Activated CD4-positive, CD25-positive, alpha-beta regulatory T cell treated with anti-CD3 and anti-CD28 coated beads, Interleukin-2, amount 50 U/mL, for 16 hours (primary cell): ENCODE data around the gene PCAT6.
"Not testable (repeated sequence)": the region's sequence is repeated elsewhere in the genome, so short reads cannot be mapped to it uniquely, and the experiment has no call there.

Experiments
- DNase-seq: peaks from one replicate; pipeline ENCODE4 v3.0.0-alpha.2; 2020; ENCODE audit warnings: low read depth, low spot score

Gene PCAT6

DNA sequence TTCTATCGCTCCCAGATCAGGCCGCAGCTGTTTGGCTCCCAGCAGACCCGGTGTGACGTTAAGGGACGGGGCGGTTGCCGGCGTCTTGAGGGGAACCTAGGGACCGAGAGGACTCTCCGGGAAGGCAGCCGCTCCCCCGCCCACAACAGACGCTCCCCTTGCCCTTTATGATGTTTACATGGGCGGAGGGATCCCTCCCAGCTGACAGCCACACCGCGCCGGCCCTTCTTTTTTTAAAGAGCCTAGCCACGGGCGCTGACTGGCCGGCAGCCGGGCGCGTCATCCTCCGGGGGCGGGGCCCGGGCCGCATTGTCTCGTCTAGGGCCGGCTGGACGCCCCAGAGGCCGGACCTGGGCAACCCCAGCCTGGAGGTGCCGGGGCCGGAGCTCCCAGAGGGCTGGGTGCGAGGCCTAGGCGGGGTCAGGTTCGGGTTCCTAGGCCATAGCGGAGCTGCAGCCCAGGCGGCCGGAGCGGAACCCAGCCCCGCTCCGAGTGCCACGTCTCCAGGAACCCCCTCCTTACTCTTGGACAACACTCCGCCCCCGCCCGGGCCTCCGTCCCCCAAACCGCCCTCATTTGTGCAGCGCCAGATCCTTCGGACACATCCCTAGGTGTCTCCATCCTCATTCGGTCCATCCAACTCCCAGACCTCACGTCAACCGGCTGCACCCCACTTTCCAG, at the start of gene PCAT6:
PCAT6 (plus strand) TSS at position 340 of the 681 bp plus-strand sequence.
- DNase-seq = peak; percentile 75

GRCh38 chr1:202762019-202762418, 48.7 kb upstream of the PCAT6 start:
- no peak for DNase-seq

DNA sequence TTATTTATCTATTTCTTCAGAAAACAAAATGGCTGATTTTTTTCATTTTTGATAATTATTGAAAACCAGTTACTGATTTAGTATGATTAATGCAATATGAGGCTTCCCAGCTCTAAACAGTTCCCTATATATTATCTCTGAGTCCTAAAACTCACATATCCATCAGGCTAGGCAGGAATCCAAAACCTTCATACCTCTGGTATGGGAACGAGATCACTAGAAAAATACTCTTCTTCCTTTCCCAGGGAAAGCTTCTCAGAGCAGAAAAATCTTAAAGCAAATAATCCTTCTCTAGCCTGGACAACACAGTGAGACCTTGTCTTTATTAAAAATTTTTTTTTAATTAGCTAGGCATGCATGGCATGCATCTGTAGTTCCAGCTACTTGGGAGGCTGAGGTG, 45.0 kb upstream of the PCAT6 start:
- no peak for DNase-seq

DNA sequence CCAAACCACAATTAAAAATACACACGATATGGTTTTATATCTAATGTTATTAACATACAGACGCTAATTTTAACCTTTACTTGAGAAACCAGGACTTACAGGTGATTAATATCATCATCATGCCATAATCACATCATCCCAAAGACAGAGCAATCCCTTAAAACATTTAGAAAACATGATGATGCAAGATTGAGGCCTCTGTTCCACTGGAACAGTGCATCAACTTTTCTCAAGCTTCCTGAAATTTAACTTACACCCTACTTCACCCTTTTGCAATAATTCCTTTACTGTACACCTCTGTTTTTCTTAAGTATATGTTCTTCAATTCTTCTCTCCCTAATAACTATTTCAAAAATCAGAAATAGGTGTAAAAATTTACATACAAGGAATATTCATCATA, 40.6 kb upstream of the PCAT6 start:
- DNase-seq = no peak

- no peak for DNase-seq
Measured at GRCh38 chr1:202781180-202781579, 29.6 kb upstream of the PCAT6 start.

GRCh38 chr1:202786804-202787203, 23.9 kb upstream of the PCAT6 start:
- DNase-seq = no peak

DNA sequence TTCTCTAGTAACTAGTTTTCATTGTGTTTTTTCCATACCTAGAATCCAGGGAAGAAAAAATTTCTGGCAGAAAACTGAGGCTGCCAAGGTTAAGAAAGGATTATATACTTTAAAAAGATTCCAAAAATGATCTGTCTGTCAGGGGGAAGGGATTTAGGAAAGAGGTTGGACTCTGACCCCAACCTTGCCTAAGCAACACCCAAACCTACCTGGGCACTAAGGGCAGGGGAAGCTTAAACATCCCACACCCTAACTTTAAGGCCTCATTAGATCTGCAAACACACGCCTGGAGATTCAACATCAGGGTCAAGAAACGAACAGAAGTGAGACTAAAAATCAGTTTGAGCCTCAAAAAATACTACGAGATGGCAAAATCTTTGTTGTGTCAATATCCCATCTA, 22.0 kb upstream of the PCAT6 start:
- DNase-seq = no peak

DNA sequence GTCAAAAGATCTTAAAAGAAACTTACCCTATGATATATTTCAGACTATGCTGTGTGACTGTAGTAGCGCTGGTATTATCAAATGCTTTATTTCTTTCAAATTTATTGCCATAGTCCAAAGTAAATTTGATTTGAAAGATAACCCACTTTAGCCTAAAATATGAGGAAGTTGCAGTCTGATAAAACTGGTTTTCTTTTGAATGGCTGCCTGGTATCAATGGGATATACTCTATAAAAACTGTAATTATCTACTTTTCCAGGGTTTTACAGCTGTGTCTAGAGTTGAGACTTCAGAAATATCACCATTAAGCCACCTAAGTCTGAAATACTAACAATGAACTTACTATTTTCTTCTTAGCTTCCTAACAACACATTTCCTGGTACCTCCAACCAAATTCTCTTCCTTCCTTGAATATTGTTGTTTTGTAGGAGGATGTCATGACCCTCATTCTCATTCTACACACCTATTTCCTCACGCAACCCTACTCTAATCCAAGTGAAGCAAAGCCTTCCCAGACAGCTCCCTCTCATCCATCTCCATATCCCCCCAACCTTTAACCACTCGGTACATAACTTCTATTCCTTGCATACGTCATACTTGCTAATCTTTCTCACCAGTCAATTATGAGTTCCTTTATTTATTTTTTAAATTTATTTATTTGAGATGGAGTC, 19.5 kb upstream of the PCAT6 start:
- DNase-seq = no peak

GRCh38 chr1:202794051-202794740, 16.6 kb upstream of the PCAT6 start:
- DNase-seq = no peak

DNA sequence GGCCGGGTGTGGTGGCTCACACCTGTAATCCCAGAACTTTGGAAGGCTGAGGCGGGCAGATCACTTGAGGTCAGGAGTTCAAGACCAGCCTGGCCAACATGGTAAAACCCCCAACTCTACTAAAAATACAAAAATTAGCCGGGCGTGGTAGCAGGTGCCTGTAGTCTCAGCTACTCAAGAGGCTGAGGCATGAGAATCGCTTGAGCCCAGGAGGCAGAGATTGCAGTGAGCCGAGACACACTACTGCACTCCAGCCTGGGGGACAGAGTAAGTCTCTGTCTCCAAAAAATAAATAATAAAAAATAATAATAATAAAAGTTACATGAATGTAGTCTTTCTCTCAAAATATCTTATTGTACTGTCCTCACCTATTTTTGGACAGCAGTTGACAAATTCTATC, 15.8 kb upstream of the PCAT6 start:
- DNase-seq = not testable (repeated sequence)

DNA sequence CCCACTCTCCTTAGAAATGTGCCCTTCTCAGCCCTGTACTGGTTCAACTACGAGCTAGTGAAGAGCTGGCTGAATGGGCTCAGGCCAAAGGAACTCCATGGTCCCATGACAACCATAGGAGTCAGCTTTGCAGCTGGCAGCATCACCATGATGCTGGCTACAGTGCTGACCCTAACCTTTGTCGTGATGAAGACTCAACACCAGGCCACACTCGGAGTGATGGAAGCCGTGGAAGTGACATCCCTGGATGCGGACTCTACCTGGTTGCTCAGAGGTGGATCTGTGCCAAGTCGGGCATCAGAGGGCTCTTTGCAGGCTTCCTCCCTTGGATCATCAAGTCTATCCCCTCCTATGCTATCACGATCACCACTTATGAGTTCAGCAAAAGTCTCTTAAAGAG, 14.1 kb upstream of the PCAT6 start:
- no peak for DNase-seq

GRCh38 chr1:202798260-202798659, 12.5 kb upstream of the PCAT6 start:
- DNase-seq = no peak

- no peak for DNase-seq
Measured at GRCh38 chr1:202798792-202799331, 11.9 kb upstream of the PCAT6 start.

DNA sequence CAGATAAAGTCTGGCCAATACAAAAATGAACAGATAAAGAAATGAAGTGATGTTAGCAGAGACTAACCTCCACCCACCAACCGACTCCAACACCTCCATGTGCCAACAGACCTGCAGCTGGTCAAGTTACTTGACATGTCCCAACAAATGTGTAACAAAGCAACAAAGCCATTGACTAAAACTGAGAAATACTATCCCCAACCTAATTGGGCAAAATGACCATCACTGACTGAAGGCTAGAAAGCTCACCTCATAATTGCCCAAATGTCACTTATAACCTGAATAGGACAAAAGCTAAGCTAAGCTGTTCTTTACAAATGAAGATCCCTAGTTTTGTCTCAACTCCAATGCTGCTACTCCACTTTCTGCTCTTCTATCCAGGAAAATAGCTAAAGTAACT, 10.0 kb upstream of the PCAT6 start:
- no peak for DNase-seq

- no peak for DNase-seq
Measured at GRCh38 chr1:202801175-202801574, 9.6 kb upstream of the PCAT6 start.

DNA sequence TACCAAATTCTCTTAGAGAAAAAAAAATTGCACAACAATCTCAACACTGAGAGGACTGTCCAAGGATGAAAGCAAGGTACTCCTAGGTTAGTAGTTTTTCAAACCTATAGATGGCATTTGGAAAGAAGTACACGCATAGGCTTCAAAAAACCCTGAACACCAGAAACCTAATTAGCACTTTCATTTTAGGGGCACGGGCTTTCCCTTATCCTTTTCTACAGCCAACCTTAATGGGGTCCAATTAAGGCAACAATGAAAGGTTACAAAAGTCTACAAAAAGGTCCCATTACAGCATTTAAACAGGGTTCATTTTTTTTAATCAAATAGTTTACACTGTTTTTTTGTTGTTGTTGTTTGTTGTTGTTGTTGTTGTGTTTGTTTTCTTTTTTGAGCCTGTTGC, 8.7 kb upstream of the PCAT6 start:
- no peak for DNase-seq

GRCh38 chr1:202802998-202803932, 7.5 kb upstream of the PCAT6 start:
- no peak for DNase-seq

- no peak for DNase-seq
Measured at GRCh38 chr1:202804126-202804525, 6.6 kb upstream of the PCAT6 start.

DNA sequence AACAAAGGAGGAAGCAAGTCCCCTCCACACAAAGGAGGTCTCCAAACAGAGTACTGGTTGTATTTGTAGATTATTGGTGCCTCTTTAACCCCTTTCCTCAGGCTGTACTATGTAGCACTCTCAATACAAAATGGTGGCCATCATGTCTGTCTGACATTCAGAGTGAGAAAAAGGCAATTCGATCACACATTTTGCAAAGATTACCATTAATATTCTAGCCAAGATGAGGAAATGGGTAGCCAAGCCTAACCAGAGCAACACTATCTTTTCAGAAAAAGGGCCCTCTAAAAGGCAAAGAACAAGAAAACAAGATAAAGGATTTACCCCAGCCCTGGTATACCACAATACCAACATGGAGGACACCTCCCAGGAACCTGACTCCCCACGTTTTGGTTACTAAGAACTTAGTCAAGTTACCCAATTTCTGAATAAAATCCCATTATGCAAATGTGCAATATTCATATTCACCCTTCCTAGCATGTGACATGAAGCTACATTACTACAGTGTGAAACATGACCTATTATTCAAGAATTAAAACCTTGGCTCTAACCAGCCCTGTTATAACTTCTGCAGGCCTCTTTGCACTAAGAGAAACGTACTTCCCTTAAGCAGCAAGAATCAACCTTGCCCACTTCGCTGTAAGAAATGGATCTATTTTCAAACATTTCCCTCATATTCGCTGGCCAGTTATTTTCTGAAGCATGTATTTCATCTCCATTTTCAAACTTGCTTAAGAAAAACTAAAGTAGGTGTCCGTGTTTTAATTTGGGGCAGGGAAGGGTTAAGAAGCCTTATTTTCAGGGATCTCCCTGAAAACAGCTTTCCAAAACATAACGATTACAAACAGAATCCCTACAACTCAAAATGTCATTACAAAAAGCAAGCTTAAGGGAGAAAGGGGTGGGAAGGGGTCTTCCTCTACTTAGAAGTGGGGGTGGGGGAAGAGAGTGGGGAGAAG, 4.6 kb upstream of the PCAT6 start:
- no peak for DNase-seq

- no peak for DNase-seq
Measured at GRCh38 chr1:202806845-202807450, 3.8 kb upstream of the PCAT6 start.
